HG03439 (cell line): ENCODE results near the gene FGF4.
"Not testable (repeated sequence)": the region's sequence is repeated elsewhere in the genome, so short reads cannot be mapped to it uniquely, and the experiment has no call there.

Experiments
- ATAC-seq: cut with Tn5 transposase; IDR thresholded peaks from one replicate; pipeline ENCODE4 v1.9.1; 2021; ENCODE audit warnings: mild to moderate bottlenecking, moderate library complexity; ENCODE audit not compliant: unreplicated experiment

Gene FGF4

GRCh38 chr11:69774354-69775162 is 583 bp downstream of the FGF4 start:
- no peak for ATAC-seq

- ATAC-seq, result no peak
Observed at GRCh38 chr11:69773626-69774353, 1.4 kb downstream of the FGF4 start.

- ATAC-seq, result no peak
Observed at GRCh38 chr11:69771466-69771865, 3.7 kb downstream of the FGF4 start.

GRCh38 chr11:69770540-69770939 is 4.6 kb downstream of the FGF4 start:
- no peak for ATAC-seq

- ATAC-seq, result no peak
Observed at GRCh38 chr11:69765498-69765995, 9.6 kb downstream of the FGF4 start.

GRCh38 chr11:69764918-69765317 is 10.2 kb downstream of the FGF4 start:
- ATAC-seq, result not testable (repeated sequence)

GRCh38 chr11:69760319-69760718 is 14.8 kb downstream of the FGF4 start:
- ATAC-seq, result no peak

- ATAC-seq, result no peak
Observed at GRCh38 chr11:69752890-69753289, 22.3 kb downstream of the FGF4 start.

GRCh38 chr11:69750875-69751597 is 24.1 kb downstream of the FGF4 start:
- no peak for ATAC-seq

- no peak for ATAC-seq
Observed at GRCh38 chr11:69750108-69750850, 24.9 kb downstream of the FGF4 start.

- ATAC-seq, result no peak
Observed at GRCh38 chr11:69748637-69749036, 26.5 kb downstream of the FGF4 start.

- ATAC-seq, result no peak
Observed at GRCh38 chr11:69746752-69747742, 28.1 kb downstream of the FGF4 start.

- ATAC-seq, result no peak
Observed at GRCh38 chr11:69746140-69746539, 29.0 kb downstream of the FGF4 start.

- ATAC-seq, result no peak
Observed at GRCh38 chr11:69745201-69745600, 29.9 kb downstream of the FGF4 start.

GRCh38 chr11:69744435-69744834 is 30.7 kb downstream of the FGF4 start:
- ATAC-seq, result no peak

GRCh38 chr11:69734841-69735240 is 40.3 kb downstream of the FGF4 start:
- no peak for ATAC-seq

- no peak for ATAC-seq
Observed at GRCh38 chr11:69734367-69734766, 40.8 kb downstream of the FGF4 start.

GRCh38 chr11:69732910-69733309 is 42.2 kb downstream of the FGF4 start:
- no peak for ATAC-seq

- ATAC-seq, result no peak
Observed at GRCh38 chr11:69731110-69731509, 44.0 kb downstream of the FGF4 start.

GRCh38 chr11:69730500-69730899 is 44.6 kb downstream of the FGF4 start:
- ATAC-seq, result no peak
